Right atrium auricular region (tissue), 2 donors: ENCODE measurements around the gene ZNRF4. TPM values are rescaled to one million over a fixed set of nuclear protein-coding genes. Genes with fewer than 3 reads are reported as not detected.

ENCODE experiments used
- DNase-seq: peaks from one replicate; pipeline ENCODE4 v3.0.0-alpha.2; 2019; ENCODE audit warnings: low spot score
- H3K27ac ChIP-seq, 2 donors: fragments of 200-600 bp; sonication (generic); 1 replicate in 1 of 2; 2 replicates in 1 of 2; pipeline ENCODE4 v1.5.1; 2016 to 2019
- H3K27me3 ChIP-seq, 2 donors: fragments of 200-600 bp; sonication (generic); one replicate each; pipeline versions ENCODE4 v1.5.1 to v1.6.0; 2017 to 2019
- H3K36me3 ChIP-seq: fragments of 200-600 bp; sonication (generic); one replicate; pipeline ENCODE4 v1.5.1; 2016
- H3K4me1 ChIP-seq, 2 donors: fragments of 200-600 bp; sonication (generic); one replicate each; pipeline versions ENCODE4 v1.5.1 to v1.6.0; 2017 to 2019
- H3K4me3 ChIP-seq, 2 donors: fragments of 200-600 bp; sonication (generic); 1 replicate in 1 of 2; 2 replicates in 1 of 2; pipeline ENCODE4 v1.5.1; 2017 to 2019; ENCODE audit warnings: mild to moderate bottlenecking in 1 of 2, moderate library complexity in 1 of 2
- H3K9me3 ChIP-seq, 2 donors: fragments of 200-600 bp; sonication (generic); one replicate each; pipeline ENCODE4 v1.5.1; 2019
- total RNA-seq, 2 donors: library from RNA; depleted of rRNA; stranded (reverse); fragments of >200 nt; gene quantifications; one replicate each; pipeline ENCODE4 v1.1.0, GENCODE V29; 2016
- TF ChIP-seq, protein P1 (sequence below), 2 donors: fragments of 200-600 bp; sonication (generic); IDR thresholded peaks; one replicate each; pipeline ENCODE4 v1.5.1; 2019; ENCODE audit warnings: antibody characterized with exemption in 2 of 2

Gene ZNRF4
- total RNA-seq, 2 donors from 2014 or later, result not detected

DNA sequence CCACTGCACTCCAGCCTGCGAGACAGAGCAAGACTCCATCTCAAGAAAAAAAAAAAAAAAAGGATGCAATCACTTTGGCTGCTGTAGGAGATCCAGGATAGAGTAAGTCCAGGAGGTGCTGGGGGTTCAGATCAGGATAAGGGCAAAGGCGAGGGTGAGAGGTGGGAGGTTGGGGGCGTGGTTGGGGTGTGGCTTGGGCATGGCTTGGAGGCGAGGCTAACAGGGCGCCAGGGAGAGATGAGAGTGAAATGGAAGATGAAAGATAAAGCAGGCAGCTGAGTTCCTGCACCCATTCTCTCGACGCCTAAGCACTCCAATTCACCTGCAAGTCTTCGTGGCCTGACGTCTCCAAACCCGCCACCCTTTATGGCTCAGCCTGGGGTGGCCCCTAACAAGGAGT is 25.0 kb upstream of the ZNRF4 start:
- Histone ChIP-seq H3K4me3 (no peak overlapping the region), H3K9me3 (no peaks in the 10 kb centered on the region), H3K4me1 (no peaks in the 10 kb centered on the region), H3K27me3 (no peaks in the 10 kb centered on the region), H3K27ac (no peak overlapping the region), H3K36me3 (no peaks in the 10 kb centered on the region)
- no peak for DNase-seq
- TF ChIP-seq, protein P1, sequence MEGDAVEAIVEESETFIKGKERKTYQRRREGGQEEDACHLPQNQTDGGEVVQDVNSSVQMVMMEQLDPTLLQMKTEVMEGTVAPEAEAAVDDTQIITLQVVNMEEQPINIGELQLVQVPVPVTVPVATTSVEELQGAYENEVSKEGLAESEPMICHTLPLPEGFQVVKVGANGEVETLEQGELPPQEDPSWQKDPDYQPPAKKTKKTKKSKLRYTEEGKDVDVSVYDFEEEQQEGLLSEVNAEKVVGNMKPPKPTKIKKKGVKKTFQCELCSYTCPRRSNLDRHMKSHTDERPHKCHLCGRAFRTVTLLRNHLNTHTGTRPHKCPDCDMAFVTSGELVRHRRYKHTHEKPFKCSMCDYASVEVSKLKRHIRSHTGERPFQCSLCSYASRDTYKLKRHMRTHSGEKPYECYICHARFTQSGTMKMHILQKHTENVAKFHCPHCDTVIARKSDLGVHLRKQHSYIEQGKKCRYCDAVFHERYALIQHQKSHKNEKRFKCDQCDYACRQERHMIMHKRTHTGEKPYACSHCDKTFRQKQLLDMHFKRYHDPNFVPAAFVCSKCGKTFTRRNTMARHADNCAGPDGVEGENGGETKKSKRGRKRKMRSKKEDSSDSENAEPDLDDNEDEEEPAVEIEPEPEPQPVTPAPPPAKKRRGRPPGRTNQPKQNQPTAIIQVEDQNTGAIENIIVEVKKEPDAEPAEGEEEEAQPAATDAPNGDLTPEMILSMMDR (IDR thresholded peaks at IDR 0.05), result no peak

DNA sequence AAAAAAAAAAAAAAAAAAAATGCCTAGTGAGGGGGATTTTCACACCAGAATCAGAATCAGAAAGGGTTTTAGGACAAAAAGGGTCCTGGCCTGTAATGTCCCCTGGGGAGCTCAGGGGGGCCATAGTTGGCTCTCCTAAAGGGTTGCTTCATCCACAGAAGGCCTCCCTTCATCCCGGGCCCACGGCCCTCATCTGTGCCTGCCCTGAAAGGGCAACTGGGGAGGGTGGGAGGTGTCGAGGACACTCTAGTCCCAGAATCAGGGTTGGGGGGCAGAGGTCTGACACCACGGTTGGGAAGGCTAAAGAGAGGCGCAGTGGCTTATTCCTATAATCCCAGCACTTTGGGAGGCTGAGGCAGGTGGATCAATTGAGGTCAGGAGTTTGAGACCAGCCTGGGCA is 22.5 kb upstream of the ZNRF4 start:
- TF ChIP-seq, protein P1 (IDR thresholded peaks at IDR 0.05), result no peak
- no peak overlapping the region for H3K27ac ChIP-seq
- no peak for DNase-seq
- no peaks in the 10 kb centered on the region for H3K9me3 ChIP-seq
- H3K27me3 ChIP-seq, result peaks cover 4 to 6% of the 10 kb centered on the region in 2 donors
- H3K4me1 ChIP-seq, result peaks cover 0 to 7% of the 10 kb centered on the region in 2 donors
- H3K36me3 ChIP-seq, result no peaks in the 10 kb centered on the region
- no peak overlapping the region for H3K4me3 ChIP-seq

GRCh38 chr19:5434351-5434917 is 20.8 kb upstream of the ZNRF4 start:
- DNase-seq, result no peak
- peaks cover 0 to 7% of the 10 kb centered on the region in 2 donors for H3K4me1 ChIP-seq
- no peak overlapping the region for H3K27ac ChIP-seq
- TF ChIP-seq, protein P1 (IDR thresholded peaks at IDR 0.05), result no peak
- no peak overlapping the region for H3K4me3 ChIP-seq
- no peaks in the 10 kb centered on the region for H3K36me3 ChIP-seq
- H3K9me3 ChIP-seq, result no peaks in the 10 kb centered on the region
- H3K27me3 ChIP-seq, result peaks cover 4 to 6% of the 10 kb centered on the region in 2 donors

DNA sequence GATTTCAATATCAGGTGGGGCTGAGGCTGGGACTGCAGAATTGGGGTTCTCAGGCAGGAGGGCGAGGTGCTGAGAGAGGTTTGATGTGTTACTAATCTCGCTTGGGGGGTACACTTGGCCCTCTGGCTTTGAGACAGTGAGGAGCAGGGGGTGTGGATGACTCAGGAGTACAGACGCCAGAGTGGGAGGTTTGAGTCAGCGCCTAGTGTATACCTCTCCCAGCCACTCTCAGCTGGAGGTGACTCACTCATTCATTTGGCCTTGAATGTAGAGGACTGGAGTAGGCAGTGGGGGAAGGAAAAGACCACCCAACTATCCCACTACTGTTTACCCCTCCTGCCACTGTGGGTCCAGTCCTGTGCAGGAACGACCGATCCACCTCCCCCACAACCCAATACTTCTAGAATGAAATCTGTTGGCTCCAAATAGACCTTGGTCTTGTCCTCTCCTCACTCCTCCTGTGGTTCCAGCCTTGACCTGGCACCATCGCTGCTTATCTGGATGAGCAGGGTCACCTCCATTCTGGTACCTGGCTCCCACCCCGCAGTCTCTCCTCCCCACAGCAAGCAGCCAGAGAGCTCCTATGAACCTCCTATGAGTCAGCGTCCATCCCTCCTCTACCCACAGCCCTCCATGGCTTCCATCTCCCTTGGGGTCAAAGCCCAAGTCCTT is 20.1 kb upstream of the ZNRF4 start:
- Histone ChIP-seq H3K9me3 (no peaks in the 10 kb centered on the region), H3K27me3 (peaks cover 4 to 6% of the 10 kb centered on the region in 2 donors), H3K4me3 (no peak overlapping the region), H3K36me3 (no peaks in the 10 kb centered on the region), H3K4me1 (peaks cover 0 to 7% of the 10 kb centered on the region in 2 donors), H3K27ac (no peak overlapping the region)
- TF ChIP-seq, protein P1 (IDR thresholded peaks at IDR 0.05), result no peak
- no peak for DNase-seq

DNA sequence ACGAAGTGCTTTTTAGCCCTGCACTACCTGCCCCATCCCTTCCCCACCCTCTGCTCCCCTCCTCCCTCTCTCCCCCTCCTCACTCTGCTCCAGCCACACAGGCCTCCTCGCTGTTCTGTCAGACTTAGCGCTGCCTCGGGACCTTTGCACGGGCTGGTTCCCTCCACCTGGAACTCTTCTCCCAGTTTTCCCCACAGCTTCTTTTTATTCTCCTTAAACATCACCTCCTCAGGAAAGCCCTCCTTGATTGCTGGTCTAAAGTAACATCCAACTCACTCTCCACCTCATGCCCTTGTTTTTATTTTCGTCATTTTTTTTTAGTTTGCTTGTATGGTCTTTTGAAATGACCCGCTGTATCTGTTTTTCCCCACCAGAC is 19.6 kb upstream of the ZNRF4 start:
- TF ChIP-seq, protein P1 (IDR thresholded peaks at IDR 0.05), result no peak
- no peak for DNase-seq
- H3K36me3 ChIP-seq, result no peaks in the 10 kb centered on the region
- no peak overlapping the region for H3K27ac ChIP-seq
- no peak overlapping the region for H3K4me3 ChIP-seq
- H3K4me1 ChIP-seq, result peaks cover 0 to 7% of the 10 kb centered on the region in 2 donors
- no peaks in the 10 kb centered on the region for H3K9me3 ChIP-seq
- peaks cover 4 to 6% of the 10 kb centered on the region in 2 donors for H3K27me3 ChIP-seq
